HG03025 (cell line): ENCODE data around the gene KRTAP10-10.
"Not testable (repeated sequence)": the region's sequence is repeated elsewhere in the genome, so short reads cannot be mapped to it uniquely, and the experiment has no call there.

Source experiments
- ATAC-seq: cut with Tn5 transposase; IDR thresholded peaks from one replicate; pipeline ENCODE4 v1.9.1; 2021; ENCODE audit warnings: mild to moderate bottlenecking, moderate library complexity; ENCODE audit not compliant: unreplicated experiment, low FRiP score

The KRTAP10-10 gene

GRCh38 chr21:44648557-44649311 lies 11.6 kb downstream of the KRTAP10-10 start:
- no peak for ATAC-seq

- no peak for ATAC-seq
These were observed 12.5 kb downstream of the KRTAP10-10 start for GRCh38 chr21:44649521-44650100.

- ATAC-seq, result no peak
These were observed 13.3 kb downstream of the KRTAP10-10 start for GRCh38 chr21:44650265-44650972.

- no peak for ATAC-seq
These were observed 14.0 kb downstream of the KRTAP10-10 start for GRCh38 chr21:44650973-44651675.

GRCh38 chr21:44653123-44653522 lies 16.0 kb downstream of the KRTAP10-10 start:
- ATAC-seq, result no peak

GRCh38 chr21:44653656-44654575 lies 16.8 kb downstream of the KRTAP10-10 start:
- no peak for ATAC-seq

- ATAC-seq, result no peak
These were observed 17.5 kb downstream of the KRTAP10-10 start, which contains the start of gene KRTAP12-4 for GRCh38 chr21:44654576-44655175. Gene KRTAP12-4 (minus strand): TSS chr21:44654659. CDS start chr21:44654614, 45 bp downstream.

- no peak for ATAC-seq
These were observed 19.7 kb downstream of the KRTAP10-10 start for GRCh38 chr21:44656868-44657267.

GRCh38 chr21:44657635-44658540 lies 20.7 kb downstream of the KRTAP10-10 start, which contains the start of gene KRTAP12-3:
Gene KRTAP12-3 (plus strand): TSS chr21:44657932. CDS start chr21:44657980, 48 bp downstream.
- no peak for ATAC-seq

GRCh38 chr21:44658541-44658910 lies 21.4 kb downstream of the KRTAP10-10 start:
- no peak for ATAC-seq

- no peak for ATAC-seq
These were observed 21.9 kb downstream of the KRTAP10-10 start for GRCh38 chr21:44658913-44659595.

GRCh38 chr21:44661567-44661966 lies 24.4 kb downstream of the KRTAP10-10 start:
- not testable (repeated sequence) for ATAC-seq

- ATAC-seq, result no peak
These were observed 27.5 kb downstream of the KRTAP10-10 start for GRCh38 chr21:44664691-44665090.

GRCh38 chr21:44666401-44667320 lies 29.5 kb downstream of the KRTAP10-10 start, which contains the start of gene KRTAP12-2:
Gene KRTAP12-2 (minus strand): TSS chr21:44666927. CDS start chr21:44666886, 41 bp downstream.
- no peak for ATAC-seq

- ATAC-seq, result no peak
These were observed 30.5 kb downstream of the KRTAP10-10 start for GRCh38 chr21:44667612-44668011.

GRCh38 chr21:44670642-44671432 lies 33.7 kb downstream of the KRTAP10-10 start:
- no peak for ATAC-seq
